ENCODE measurements around the gene GALNS. TPM values are rescaled to one million over a fixed set of nuclear protein-coding genes. Genes with fewer than 3 reads are reported as not detected.

Gene GALNS
- total and polyA plus RNA-seq, 2 of the 8 experiments (the other 6 are each of a cell fraction or from before 2014, with no cell fraction given), result 8.9 to 17.8 TPM

- peak; percentile 69 for TF ChIP-seq USF2 (IDR thresholded peaks at IDR 0.05; ENCODE audit: low read length)
These were observed 45.6 kb downstream of the GALNS start (continued) for GRCh38 chr16:88810912-88811768.
